HG02852 (cell line): ENCODE data around the gene LEF1.
A peak's percentile ranks its signal among the peaks of the same experiment; 100 is the strongest.
"Not testable (repeated sequence)": the region's sequence is repeated elsewhere in the genome, so short reads cannot be mapped to it uniquely, and the experiment has no call there.

Experiments used
- ATAC-seq: cut with Tn5 transposase; IDR thresholded peaks from one replicate; pipeline ENCODE4 v1.9.1; 2021; ENCODE audit warnings: mild to moderate bottlenecking, moderate library complexity; ENCODE audit not compliant: unreplicated experiment

The LEF1 gene

GRCh38 chr4:108070775-108071174 is 98.0 kb downstream of the LEF1 start:
- no peak for ATAC-seq

GRCh38 chr4:108068442-108068841 is 100.3 kb downstream of the LEF1 start:
- ATAC-seq: no peak

GRCh38 chr4:108060686-108061321 is 107.9 kb downstream of the LEF1 start:
- ATAC-seq: no peak

GRCh38 chr4:108060164-108060563 is 108.6 kb downstream of the LEF1 start:
- no peak for ATAC-seq

GRCh38 chr4:108058685-108059440 is 109.9 kb downstream of the LEF1 start:
- no peak for ATAC-seq

GRCh38 chr4:108056418-108056817 is 112.3 kb downstream of the LEF1 start:
- ATAC-seq: no peak

- no peak for ATAC-seq
Measured at GRCh38 chr4:108055787-108056186, 112.9 kb downstream of the LEF1 start.

GRCh38 chr4:108054025-108054638 is 114.6 kb downstream of the LEF1 start:
- no peak for ATAC-seq

- ATAC-seq: peak; percentile 84
Measured at GRCh38 chr4:108053251-108053711, 115.5 kb downstream of the LEF1 start.

GRCh38 chr4:108052558-108053120 is 116.1 kb downstream of the LEF1 start:
- no peak for ATAC-seq

- ATAC-seq: no peak
Measured at GRCh38 chr4:108051343-108051742, 117.4 kb downstream of the LEF1 start.

- ATAC-seq: not testable (repeated sequence)
Measured at GRCh38 chr4:108050166-108051111, 118.3 kb downstream of the LEF1 start.

- ATAC-seq: no peak
Measured at GRCh38 chr4:108049406-108049805, 119.3 kb downstream of the LEF1 start.

- no peak for ATAC-seq
Measured at GRCh38 chr4:108048997-108049396, 119.7 kb downstream of the LEF1 start.

- ATAC-seq: no peak
Measured at GRCh38 chr4:108048157-108048556, 120.6 kb downstream of the LEF1 start.

- no peak for ATAC-seq
Measured at GRCh38 chr4:108047199-108047598, 121.5 kb downstream of the LEF1 start.

- ATAC-seq: no peak
Measured at GRCh38 chr4:108045687-108046024, 123.1 kb downstream of the LEF1 start.

- no peak for ATAC-seq
Measured at GRCh38 chr4:108044951-108045686, 123.6 kb downstream of the LEF1 start.

GRCh38 chr4:108043526-108043925 is 125.2 kb downstream of the LEF1 start:
- no peak for ATAC-seq

GRCh38 chr4:108042927-108043326 is 125.8 kb downstream of the LEF1 start:
- ATAC-seq: no peak
